GM13977 (cell line): ENCODE measurements around the gene MCU.

Source experiments
- DNase-seq: peaks from one replicate; pipeline ENCODE4 v3.0.0; 2012; ENCODE audit warnings: low spot score
- in situ Hi-C: fragments of 300-500 bp; cut with MboI; formaldehyde crosslinking; loops from one replicate; pipeline ENCODE4 v1.12.0; 2022; ENCODE audit warnings: low sequenced_read_pairs, low pct_unique_long_range_greater_than_20kb, mixed read lengths, inconsistent platforms; ENCODE audit not compliant: unreplicated experiment
- TF ChIP-seq, protein P1 (sequence below): IDR thresholded peaks from 2 replicates; pipeline ENCODE4 v1.5.1; 2012; ENCODE audit warnings: mild to moderate bottlenecking, control low read depth; ENCODE audit not compliant: insufficient read depth; ENCODE audit errors: extremely low read depth, missing control alignments

MCU gene

DNA sequence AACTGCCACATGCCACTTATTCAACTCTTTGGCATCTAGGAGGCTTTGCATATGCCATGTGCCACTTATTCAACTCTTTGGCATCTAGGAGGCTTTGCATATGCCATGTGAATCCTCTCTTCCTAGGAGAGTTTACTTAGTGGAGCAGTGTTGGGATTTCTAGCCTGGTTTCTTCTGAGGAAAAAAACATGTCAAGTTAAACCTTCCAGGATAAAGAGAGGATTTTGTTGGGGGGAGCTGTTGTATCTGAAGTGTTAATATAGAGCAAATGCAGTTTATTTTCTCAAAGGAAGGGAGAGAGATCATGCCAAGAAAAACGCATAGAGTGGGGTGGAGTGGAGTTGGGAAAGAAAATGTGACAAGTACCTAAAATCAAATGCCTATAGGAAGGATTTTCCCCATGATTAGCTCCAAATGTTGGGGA lies 91.5 kb downstream of the MCU start:
- TF ChIP-seq, protein P1, sequence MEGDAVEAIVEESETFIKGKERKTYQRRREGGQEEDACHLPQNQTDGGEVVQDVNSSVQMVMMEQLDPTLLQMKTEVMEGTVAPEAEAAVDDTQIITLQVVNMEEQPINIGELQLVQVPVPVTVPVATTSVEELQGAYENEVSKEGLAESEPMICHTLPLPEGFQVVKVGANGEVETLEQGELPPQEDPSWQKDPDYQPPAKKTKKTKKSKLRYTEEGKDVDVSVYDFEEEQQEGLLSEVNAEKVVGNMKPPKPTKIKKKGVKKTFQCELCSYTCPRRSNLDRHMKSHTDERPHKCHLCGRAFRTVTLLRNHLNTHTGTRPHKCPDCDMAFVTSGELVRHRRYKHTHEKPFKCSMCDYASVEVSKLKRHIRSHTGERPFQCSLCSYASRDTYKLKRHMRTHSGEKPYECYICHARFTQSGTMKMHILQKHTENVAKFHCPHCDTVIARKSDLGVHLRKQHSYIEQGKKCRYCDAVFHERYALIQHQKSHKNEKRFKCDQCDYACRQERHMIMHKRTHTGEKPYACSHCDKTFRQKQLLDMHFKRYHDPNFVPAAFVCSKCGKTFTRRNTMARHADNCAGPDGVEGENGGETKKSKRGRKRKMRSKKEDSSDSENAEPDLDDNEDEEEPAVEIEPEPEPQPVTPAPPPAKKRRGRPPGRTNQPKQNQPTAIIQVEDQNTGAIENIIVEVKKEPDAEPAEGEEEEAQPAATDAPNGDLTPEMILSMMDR: no peak
- in situ Hi-C loops: no loop called here
- no peak for DNase-seq

DNA sequence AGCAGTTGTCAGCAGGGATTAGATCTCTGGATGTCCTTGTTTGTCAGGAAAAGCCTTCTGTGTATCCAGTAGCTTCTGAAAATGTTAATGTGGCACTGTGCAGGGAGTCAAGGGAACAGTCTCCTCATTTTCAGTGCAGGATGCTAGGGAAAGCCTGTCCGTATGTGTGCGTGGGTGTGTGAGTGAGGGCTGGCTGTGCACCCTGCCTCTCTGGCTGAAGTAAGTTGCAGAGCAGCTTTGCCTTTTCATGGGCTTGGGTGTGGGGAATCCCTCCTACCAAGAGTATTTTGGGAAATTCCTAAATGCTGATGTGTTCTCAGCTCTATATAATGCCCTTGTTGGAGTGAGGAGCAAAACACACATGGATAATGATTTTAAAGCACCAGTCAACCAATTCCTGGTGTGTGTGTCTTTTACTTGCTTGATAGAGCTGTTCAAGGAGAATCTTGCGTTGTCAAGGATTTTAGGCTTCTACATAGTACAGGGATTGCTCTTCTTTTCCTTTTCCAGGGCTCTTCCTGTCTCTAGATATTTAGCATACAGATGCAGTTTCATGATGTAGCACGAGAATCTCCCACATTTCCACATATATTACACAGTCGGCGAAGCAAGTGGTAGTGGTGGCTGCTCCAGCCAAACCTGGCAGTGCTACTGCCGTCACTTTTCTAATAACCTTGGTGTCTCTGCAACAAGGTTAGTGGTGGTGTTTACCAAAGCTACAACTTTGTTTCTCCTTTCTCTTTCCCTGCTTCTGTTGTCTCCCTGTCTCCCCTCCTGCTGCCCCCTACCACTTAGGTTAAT lies 92.8 kb downstream of the MCU start:
- no peak for DNase-seq
- TF ChIP-seq, protein P1: no peak
- in situ Hi-C loops: no loop called here

DNA sequence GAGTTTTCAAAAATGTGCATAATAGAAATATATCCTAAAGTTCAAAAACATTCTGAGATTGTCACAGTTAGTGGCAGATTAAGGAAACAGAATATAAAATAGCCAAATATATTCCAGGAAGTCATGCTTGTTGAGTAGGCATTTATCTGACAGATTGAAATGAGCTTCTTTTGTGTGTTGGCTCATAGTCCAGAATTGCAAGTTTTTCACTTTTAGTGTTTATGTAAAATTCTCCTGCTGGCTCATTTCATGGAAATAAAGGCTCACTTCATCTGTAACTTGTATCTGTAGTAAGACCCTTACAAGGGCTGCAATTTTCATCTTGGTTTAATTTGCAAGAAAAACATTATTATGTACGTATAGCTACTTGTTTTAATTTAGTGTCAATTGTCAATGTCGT lies 93.5 kb downstream of the MCU start:
- TF ChIP-seq, protein P1: no peak
- in situ Hi-C loops: no loop called here

DNA sequence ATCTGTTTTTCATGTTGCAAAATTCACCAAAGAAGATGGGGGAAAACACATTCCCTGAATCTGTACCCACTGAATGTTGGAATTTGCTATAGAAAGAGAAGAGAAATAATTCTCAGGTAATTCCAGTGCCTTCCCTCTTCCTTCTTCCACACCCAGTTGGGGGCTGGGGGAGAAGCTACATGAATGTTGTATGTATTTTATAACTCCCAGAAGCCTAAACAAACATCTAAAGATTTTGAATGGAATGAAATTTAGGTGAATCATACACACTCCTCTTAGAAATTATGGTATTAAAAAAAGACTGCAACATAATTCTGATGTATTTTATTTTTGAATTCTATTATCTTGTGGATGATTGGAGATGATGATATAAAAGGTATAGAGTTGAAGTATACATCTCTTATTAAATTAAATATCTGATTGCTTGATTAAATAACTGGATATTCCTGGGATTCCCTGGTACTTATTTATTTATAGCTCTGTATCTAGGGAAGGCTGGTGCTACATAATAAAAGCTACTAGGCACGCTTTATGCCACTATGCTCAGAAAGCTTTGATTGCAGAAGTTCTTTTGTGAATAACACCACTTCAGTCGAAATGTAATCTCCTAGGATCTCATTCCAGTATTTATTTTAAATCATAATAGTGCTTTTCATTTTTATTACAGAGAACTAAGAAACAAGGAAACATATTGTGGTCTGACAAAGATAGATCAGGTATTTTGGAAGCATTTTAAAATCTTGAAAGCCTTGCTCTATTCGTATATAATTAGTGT lies 98.5 kb downstream of the MCU start:
- TF ChIP-seq, protein P1: no peak
- in situ Hi-C loops: no loop called here
- no peak for DNase-seq

More for the DNA sequence above, 93.5 kb downstream of the MCU start:
- no peak for DNase-seq

DNA sequence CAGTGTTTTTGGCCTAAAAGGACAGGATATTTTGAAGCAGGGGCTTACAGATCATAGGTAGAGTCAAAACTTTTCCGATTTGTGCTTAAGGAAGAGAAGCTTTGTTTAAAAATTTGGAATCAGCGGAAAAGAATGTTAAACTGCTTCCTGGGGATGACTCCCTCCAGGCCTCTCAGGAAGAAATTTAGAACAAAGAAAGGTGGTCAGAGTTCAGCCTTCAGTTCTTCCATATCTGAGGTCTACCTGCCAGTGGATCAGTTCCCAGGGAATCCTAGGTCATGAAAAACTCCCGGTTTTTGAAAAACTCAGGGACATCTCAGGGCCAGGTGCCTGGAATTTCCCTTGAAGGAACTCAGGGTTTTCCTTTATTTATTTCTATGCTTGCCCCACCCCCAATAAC lies 100.3 kb downstream of the MCU start:
- TF ChIP-seq, protein P1: no peak
- in situ Hi-C loops: no loop called here
- no peak for DNase-seq

DNA sequence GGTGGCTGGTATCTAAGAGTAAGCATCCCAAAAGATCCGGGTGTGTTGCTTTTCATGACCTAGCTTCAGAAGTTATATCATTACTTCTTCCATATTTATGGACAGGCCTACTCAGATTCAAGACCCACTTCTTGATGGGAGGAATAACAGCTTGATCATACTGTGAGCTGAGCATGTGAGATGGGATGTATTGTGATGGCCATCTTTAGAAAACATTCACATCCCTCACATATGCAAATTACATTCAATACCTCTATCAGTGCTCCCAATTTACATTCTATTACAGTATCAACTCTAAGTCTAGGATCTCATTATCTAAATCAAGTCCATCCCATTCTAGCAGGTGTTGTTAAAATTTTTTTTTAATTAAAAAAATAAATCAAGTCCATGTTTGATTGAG lies 101.8 kb downstream of the MCU start:
- DNase-seq: no peak
- TF ChIP-seq, protein P1: no peak
- in situ Hi-C loops: no loop called here
